GM21360 (cell line): ENCODE results near the gene SIRT5.
A peak's percentile ranks its signal among the peaks of the same experiment; 100 is the strongest.

ENCODE experiments used
- ATAC-seq: cut with Tn5 transposase; IDR thresholded peaks from one replicate; pipeline ENCODE4 v1.9.1; 2021; ENCODE audit warnings: mild to moderate bottlenecking, moderate library complexity; ENCODE audit not compliant: unreplicated experiment

SIRT5 gene

DNA sequence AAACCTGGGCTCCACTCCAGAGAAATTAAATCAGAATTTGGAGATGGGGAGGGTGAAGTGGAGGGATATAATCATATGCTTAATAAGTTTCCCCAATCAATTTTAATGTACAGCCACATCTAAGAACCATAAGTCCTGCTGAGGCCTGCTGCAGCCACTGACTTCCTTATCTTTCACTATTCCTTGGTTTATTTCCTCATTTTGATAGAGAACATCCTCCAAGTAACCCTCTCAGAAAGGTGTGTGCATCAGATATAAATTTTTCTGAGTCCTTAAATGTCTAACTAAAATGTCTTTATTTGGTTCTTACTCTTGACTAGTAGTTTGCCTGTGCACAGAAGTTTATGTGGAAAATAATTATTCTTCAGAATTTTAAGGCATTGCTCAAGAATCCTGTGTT lies 23.7 kb upstream of the SIRT5 start:
- no peak for ATAC-seq

GRCh38 chr6:13553646-13554045 lies 20.8 kb upstream of the SIRT5 start:
- no peak for ATAC-seq

GRCh38 chr6:13554929-13555333 lies 19.5 kb upstream of the SIRT5 start:
- ATAC-seq, result no peak

DNA sequence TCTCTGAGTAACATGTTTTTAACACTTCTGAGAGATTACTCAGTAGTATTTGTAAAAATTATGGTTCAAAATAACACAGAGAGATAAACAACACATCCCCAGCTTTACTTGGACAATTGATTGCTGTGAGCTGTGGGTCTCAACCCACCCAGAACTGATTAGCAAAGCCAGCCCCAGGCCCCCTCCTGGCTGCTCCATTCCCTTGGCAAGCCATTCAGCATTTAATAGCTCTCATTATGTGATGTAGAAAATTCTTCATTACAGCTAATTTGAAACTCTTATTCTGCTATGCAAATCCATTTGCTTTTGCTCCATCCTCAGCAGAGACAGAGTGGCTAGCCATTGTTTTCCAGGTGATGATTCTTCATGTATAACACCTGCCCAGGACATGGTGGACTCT lies 16.6 kb upstream of the SIRT5 start:
- no peak for ATAC-seq

DNA sequence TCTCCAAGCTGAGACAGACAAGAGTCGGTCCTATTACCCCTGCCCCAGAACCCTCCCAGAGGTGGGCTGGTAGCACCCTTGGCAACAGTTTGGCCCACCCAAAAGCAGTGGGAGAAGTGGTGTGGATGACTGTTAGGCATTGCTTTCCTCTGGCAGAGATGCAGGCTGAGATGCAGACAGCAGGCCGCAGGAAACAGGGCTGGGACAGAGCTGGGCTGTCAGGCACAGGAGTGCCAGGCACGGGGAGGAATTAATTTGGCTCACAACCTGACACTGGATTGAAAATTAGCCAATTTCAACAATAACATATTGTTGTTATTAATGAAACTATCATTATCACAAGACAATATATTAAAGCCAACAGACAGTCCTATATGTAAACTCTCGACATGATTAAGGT lies 15.7 kb upstream of the SIRT5 start:
- no peak for ATAC-seq

DNA sequence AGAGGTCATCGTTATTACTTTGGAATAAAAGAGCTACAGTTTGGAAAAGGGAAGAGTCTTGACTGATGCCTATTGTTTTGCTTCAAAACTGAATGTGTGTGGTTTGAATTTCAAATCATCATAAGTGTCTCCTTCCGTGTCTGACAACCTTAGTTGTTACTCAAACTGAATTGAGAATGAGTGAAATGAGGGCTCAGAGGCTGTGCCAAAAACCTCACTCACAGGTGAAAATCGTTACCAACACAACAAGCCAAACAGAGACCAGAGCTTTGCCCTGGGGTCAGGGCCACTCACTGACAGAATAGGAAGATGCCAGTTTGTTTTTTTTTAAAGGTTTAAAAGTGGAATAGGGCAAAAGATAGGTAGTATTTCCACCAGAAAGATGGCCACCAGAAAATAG lies 15.2 kb upstream of the SIRT5 start:
- ATAC-seq, result no peak

DNA sequence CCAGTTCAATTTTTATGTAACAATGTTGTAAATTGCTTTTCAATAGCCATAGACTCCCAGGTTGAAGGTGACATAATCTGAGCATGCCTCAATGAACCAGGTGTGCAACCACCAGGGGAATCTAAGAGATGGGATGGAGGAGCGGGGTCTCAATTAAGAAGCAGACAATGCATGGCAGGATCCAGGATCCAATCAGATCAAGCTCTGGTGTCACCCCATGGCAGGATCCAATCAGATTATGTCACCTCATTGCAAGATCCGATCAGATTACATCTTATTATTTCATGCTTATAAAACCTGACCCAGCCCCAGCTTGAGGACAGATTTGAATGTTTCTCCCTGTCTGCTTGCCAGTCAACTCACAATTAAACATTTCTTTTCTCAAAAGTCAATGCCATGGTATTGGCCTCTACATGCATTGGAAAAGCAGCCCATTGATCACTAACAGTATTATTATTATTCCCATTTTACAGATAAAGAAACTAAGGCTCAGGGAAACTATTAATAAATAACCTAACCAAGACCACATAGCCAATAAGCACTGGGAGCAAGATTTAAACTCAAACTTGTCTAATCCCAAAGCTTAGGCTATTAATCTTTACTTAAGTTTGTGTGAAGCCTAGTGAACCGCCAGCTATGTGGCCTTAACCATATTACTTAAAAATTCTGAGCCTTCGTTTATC lies 14.3 kb upstream of the SIRT5 start:
- ATAC-seq, result no peak

GRCh38 chr6:13560651-13561044 lies 13.8 kb upstream of the SIRT5 start:
- ATAC-seq, result no peak

GRCh38 chr6:13561624-13562267 lies 12.7 kb upstream of the SIRT5 start:
- no peak for ATAC-seq

GRCh38 chr6:13563009-13563408 lies 11.4 kb upstream of the SIRT5 start:
- no peak for ATAC-seq

DNA sequence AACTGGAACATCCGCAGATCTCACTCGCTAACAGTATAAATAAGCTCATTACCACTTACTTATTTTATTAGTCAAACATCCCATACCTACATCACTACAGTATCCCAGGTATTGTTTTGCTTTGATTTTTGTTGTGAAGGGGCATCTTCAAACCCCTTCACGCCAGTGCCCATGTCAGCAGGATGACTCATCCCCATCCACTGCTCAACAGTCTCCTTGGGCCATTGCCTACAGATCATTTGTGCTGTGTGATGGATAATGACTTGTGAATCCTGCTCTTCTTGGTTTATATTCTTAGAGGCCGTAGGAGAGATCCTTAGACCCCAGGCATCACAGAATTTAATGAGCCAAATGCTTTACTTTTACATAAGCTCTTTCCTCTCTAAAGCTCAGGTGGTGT lies 8.5 kb upstream of the SIRT5 start:
- no peak for ATAC-seq

DNA sequence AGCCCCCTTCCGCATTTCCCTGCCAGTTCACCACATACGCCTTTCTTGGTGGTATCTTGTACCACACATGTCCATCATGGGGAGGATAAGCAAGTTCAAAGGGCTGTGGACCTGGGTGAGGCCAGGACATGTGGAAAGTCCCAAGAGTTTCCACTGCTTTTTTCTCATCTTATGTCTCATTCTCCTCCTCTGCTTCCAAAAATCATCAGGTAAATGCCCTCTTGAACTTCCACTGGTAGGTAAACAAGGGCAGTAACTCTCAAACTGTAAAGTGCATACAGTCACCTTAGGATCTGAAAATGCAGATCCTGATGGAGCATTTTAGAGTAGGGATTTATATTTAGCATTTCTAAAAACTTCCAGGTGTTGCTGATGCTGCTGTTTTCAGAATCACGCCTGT lies 7.9 kb upstream of the SIRT5 start:
- ATAC-seq, result no peak

GRCh38 chr6:13568970-13569369 lies 5.4 kb upstream of the SIRT5 start:
- ATAC-seq, result no peak

DNA sequence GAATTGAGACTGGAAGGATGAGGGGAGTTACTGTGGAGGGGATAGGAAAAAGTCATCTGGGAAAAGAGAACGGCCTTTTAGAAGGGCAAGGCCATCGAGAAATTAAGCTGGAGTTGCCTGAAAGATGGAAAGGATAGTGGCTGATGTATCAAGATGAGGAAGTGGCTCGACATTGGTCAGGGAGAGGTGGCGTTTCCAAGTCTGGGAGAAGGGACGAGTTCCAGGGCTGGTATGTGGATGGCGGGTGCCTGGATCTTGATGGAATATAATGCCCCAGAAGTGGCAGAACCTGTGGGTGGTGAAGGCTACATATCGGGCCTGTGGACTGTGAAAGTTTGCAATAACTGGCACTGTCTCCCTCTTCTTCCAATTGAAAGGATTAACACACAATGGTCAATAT lies 2.2 kb upstream of the SIRT5 start:
- ATAC-seq, result no peak

DNA sequence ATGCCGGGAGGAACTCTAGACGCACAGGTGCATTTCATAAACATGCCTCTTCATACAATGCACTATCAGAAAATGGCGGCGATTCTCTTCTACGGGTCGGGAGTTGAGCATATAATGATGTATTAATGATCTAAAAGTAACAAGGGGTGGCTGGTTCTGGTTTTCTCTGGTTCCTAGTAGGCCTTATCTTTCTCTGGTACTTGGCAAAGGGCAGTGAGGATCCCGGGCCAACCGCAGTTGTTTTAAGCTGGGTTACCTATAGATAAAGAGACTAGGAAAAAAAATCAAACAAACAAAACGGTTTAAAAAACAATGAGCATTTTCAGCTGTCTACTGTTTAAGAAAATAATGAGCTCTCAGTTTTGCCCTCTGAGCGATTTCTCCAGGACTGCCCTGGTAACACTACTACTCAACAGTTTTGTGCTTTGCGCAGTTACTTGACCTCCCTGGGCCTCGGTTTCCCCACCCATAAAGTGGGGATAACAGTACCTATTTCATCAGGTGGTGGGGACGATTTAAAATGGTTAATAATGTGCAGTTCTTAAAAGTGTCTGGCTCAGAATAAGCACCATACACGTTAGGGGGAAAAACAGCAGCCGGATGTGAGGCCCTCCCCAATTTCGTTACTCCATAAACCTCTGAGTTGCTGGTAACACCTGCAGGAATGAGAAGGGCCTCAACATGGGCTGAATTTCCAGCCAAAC lies 1.3 kb upstream of the SIRT5 start:
- no peak for ATAC-seq

- no peak for ATAC-seq
These were observed 711 bp upstream of the SIRT5 start for GRCh38 chr6:13573669-13574110.

GRCh38 chr6:13574149-13574570 lies 241 bp upstream of the SIRT5 start:
- ATAC-seq, result peak; percentile 80

GRCh38 chr6:13575377-13575775 lies 975 bp downstream of the SIRT5 start:
- ATAC-seq, result no peak

DNA sequence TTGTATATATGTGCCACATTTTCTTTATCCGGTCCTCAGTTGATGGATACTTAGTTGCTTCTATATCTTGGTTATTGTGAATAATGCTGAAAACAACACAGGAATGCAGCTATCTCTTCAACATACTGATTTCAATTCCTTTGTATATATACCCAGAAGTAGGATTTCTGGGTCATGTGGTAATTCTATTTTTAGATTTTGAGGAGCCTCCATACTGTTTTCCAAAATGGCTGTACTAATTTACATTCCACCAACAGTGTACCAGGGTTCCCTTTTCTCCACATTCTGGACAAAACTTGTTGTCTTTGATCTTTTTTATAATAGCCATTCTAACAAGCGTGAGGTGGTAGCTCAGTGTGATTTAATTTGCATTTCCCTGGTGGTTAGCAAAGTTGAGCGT lies 1.6 kb downstream of the SIRT5 start:
- ATAC-seq, result no peak

DNA sequence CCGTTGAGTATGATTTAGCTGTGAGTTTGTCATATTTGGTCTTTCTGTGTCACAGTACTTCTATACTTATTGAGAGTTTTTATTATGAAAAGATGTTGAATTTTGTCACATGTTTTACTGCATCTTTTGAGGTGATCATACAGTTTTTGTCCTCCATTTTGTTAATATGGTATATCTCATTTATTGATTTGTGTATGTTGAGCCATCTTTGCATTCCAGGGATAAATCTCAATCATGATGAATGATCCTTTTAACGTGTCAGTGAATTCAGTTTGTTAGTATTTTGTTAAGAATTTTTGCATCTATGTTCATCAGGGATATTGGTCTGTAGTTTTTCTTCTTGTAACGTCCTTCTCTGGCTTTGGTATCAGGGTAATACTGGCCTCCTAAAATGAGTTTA lies 3.5 kb downstream of the SIRT5 start:
- no peak for ATAC-seq

- no peak for ATAC-seq
These were observed 5.5 kb downstream of the SIRT5 start for GRCh38 chr6:13579911-13580310.

- no peak for ATAC-seq
These were observed 7.4 kb downstream of the SIRT5 start for GRCh38 chr6:13581700-13582229.
